ENCODE results near the gene KLHL42. TPM values are rescaled to one million over a fixed set of nuclear protein-coding genes. Genes with fewer than 3 reads are reported as not detected.

The KLHL42 gene
- total RNA-seq, 1 experiment from 2014 or later = 21.5 TPM

DNA sequence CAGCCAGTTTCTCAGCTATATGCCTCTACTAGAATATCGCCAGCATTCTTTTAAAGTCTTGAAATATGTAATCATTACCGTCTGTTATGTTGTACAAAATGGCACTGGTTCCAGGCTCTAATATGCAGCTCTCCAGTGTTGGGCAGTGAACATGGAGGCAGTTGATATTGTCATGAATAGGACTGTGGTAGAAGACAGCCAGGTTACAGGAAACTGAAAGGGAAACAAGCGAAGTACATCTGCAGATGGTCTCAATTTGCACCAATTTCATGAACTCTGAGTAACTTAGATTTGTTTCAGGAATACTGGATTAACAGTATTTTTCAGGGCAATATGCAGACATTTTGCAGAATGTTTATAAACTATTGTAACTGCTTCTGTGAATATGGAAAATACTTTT is 13.4 kb upstream of the KLHL42 start:
- no peak for ATAC-seq
- ChIA-PET POLR2A (interaction anchor here (0.7 kb wide), 1 partner anchor 101 kb away, joined by 3 read pairs; no protein-coding TSS in a partner anchor), CTCF (no interaction called here), RAD21 (ENCODE audit: low non-redundant PET in 1 of 2, low total read pairs in 2 of 2, uncharacterized antibody in 2 of 2, unreplicated experiment in 2 of 2) (no interaction called here)
- Histone ChIP-seq H4K20me1 (ENCODE audit: insufficient read depth) (no peaks in the 10 kb centered on the region), H3K27me3 (ENCODE audit: insufficient read depth, low read length) (no peaks in the 10 kb centered on the region), H3K9me3 (ENCODE audit: control insufficient read depth in 1 of 2, insufficient read depth in 1 of 2, low read depth in 1 of 2, low read length in 2 of 2) (no peaks in the 10 kb centered on the region), H3K9me2 (ENCODE audit: insufficient read depth) (no peaks in the 10 kb centered on the region), H3K27ac (ENCODE audit: low read depth, low read length) (no peak overlapping the region), H2AFZ (ENCODE audit: low read depth, low read length, poor library complexity, severe bottlenecking) (no peak overlapping the region), H3K36me3 (ENCODE audit: control insufficient read depth in 1 of 2, insufficient read depth in 2 of 2, low read length in 2 of 2) (no peaks in the 10 kb centered on the region), H3K4me1 (ENCODE audit: control insufficient read depth in 1 of 2, insufficient read depth in 2 of 2, low read length in 2 of 2) (peaks cover 0 to 3% of the 10 kb centered on the region in 2 experiments; a peak in 1 of 4 replicates), H3K79me2 (ENCODE audit: insufficient read depth, low read length) (no peaks in the 10 kb centered on the region), H3K4me3 (replicated peaks in 1 of 2; ENCODE audit: low read depth in 1 of 2, low read length in 2 of 2) (no peak overlapping the region), H3K4me2 (ENCODE audit: low read length) (no peak overlapping the region), H3K9ac (ENCODE audit: low read length) (no peak overlapping the region)
- intact Hi-C loops (cut with micrococcal nuclease) = no loop called here
- TF ChIP-seq CBX3 (IDR thresholded peaks at IDR 0.05; ENCODE audit: low read depth) = no peak
- TF ChIP-seq, protein P1, sequence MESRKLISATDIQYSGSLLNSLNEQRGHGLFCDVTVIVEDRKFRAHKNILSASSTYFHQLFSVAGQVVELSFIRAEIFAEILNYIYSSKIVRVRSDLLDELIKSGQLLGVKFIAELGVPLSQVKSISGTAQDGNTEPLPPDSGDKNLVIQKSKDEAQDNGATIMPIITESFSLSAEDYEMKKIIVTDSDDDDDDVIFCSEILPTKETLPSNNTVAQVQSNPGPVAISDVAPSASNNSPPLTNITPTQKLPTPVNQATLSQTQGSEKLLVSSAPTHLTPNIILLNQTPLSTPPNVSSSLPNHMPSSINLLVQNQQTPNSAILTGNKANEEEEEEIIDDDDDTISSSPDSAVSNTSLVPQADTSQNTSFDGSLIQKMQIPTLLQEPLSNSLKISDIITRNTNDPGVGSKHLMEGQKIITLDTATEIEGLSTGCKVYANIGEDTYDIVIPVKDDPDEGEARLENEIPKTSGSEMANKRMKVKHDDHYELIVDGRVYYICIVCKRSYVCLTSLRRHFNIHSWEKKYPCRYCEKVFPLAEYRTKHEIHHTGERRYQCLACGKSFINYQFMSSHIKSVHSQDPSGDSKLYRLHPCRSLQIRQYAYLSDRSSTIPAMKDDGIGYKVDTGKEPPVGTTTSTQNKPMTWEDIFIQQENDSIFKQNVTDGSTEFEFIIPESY (IDR thresholded peaks at IDR 0.05; ENCODE audit: extremely low read depth, insufficient replicate concordance, low read length) = no peak
- no peak for TF ChIP-seq POLR2A (IDR thresholded peaks at IDR 0.05; ENCODE audit: borderline replicate concordance, extremely low read depth, insufficient read depth, insufficient read length)
- TF ChIP-seq EGR1 (IDR thresholded peaks at IDR 0.05; ENCODE audit: low read depth) = no peak
- TF ChIP-seq, protein P2, sequence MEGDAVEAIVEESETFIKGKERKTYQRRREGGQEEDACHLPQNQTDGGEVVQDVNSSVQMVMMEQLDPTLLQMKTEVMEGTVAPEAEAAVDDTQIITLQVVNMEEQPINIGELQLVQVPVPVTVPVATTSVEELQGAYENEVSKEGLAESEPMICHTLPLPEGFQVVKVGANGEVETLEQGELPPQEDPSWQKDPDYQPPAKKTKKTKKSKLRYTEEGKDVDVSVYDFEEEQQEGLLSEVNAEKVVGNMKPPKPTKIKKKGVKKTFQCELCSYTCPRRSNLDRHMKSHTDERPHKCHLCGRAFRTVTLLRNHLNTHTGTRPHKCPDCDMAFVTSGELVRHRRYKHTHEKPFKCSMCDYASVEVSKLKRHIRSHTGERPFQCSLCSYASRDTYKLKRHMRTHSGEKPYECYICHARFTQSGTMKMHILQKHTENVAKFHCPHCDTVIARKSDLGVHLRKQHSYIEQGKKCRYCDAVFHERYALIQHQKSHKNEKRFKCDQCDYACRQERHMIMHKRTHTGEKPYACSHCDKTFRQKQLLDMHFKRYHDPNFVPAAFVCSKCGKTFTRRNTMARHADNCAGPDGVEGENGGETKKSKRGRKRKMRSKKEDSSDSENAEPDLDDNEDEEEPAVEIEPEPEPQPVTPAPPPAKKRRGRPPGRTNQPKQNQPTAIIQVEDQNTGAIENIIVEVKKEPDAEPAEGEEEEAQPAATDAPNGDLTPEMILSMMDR (IDR thresholded peaks at IDR 0.05 in 2 of 3, conservative IDR thresholded peaks at IDR 0.05 in 1 of 3; ENCODE audit: borderline replicate concordance in 1 of 3, insufficient read depth in 1 of 3, low read depth in 2 of 3, low read length in 2 of 3) = no peak
- TF ChIP-seq, protein P3, sequence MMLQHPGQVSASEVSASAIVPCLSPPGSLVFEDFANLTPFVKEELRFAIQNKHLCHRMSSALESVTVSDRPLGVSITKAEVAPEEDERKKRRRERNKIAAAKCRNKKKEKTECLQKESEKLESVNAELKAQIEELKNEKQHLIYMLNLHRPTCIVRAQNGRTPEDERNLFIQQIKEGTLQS (IDR thresholded peaks at IDR 0.05) = no peak
- TF ChIP-seq SIN3A (IDR thresholded peaks at IDR 0.05; ENCODE audit: low read depth) = no peak
- DNase-seq (ENCODE audit: low read depth, low spot score) = no peak
- no TSS peak for BruUV-seq (replicated peaks)

Measured in HCT116 (cell line).